ENCODE measurements around the gene MYOM1.

MYOM1 gene

GRCh38 chr18:3257627-3258120, 37.9 kb upstream of the MYOM1 start:
- no peak overlapping the region for H4K5ac ChIP-seq (ENCODE audit: low read length)
- H2AK5ac ChIP-seq (ENCODE audit: low read length), result no peak overlapping the region
- H4K8ac ChIP-seq (ENCODE audit: low read depth, low read length), result no peak overlapping the region
- no peak overlapping the region for H3K23ac ChIP-seq (ENCODE audit: low read length)
- no peak overlapping the region for H3K18ac ChIP-seq (ENCODE audit: low read length)
- DNase-seq, result no peak
- H3K79me2 ChIP-seq (ENCODE audit: control insufficient read depth, insufficient read depth, low read length), result peaks cover 8% of the 10 kb centered on the region
- H2BK5ac ChIP-seq (ENCODE audit: low read length), result no peak overlapping the region
- no peak overlapping the region for H2BK120ac ChIP-seq (ENCODE audit: low read depth, low read length)
- peaks cover 3% of the 10 kb centered on the region for H3K4me1 ChIP-seq (ENCODE audit: control insufficient read depth, low read depth, low read length)
- peaks cover 3% of the 10 kb centered on the region for H3K36me3 ChIP-seq (ENCODE audit: control insufficient read depth, insufficient read depth, low read length)
- no peak overlapping the region for H3K4ac ChIP-seq (ENCODE audit: low read depth, low read length)
- H3K4me3 ChIP-seq (ENCODE audit: low read length), result no peak overlapping the region
- H3K4me2 ChIP-seq (ENCODE audit: low read length), result no peak overlapping the region
- H3K9ac ChIP-seq (ENCODE audit: low read length), result no peak overlapping the region
- no peak overlapping the region for H3K56ac ChIP-seq (ENCODE audit: low read length)
- no peak overlapping the region for H3K27ac ChIP-seq (ENCODE audit: low read depth, low read length)
- H3K79me1 ChIP-seq (ENCODE audit: low read length), result peaks cover under 1% of the 10 kb centered on the region
- H2BK15ac ChIP-seq (replicated peaks; ENCODE audit: low read depth), result no peak overlapping the region
- WGBS (ENCODE audit: extremely low coverage, insufficient coverage, low lambda C conversion rate), result no CpG with 5 or more reads among the region's 2 CpGs
- H3K27me3 ChIP-seq (ENCODE audit: insufficient read depth, low read length, poor library complexity), result no peaks in the 10 kb centered on the region

- Histone ChIP-seq H4K8ac (ENCODE audit: low read depth, low read length) (no peak overlapping the region), H2BK15ac (replicated peaks; ENCODE audit: low read depth) (no peak overlapping the region), H2BK5ac (ENCODE audit: low read length) (no peak overlapping the region), H4K5ac (ENCODE audit: low read length) (no peak overlapping the region), H3K4me2 (ENCODE audit: low read length) (no peak overlapping the region), H3K4ac (ENCODE audit: low read depth, low read length) (no peak overlapping the region), H3K79me2 (ENCODE audit: control insufficient read depth, insufficient read depth, low read length) (peaks cover 6% of the 10 kb centered on the region), H2BK120ac (ENCODE audit: low read depth, low read length) (no peak overlapping the region), H3K9ac (ENCODE audit: low read length) (no peak overlapping the region), H2AK5ac (ENCODE audit: low read length) (no peak overlapping the region), H3K27ac (ENCODE audit: low read depth, low read length) (peak overlapping the region; percentile 49), H3K4me1 (ENCODE audit: control insufficient read depth, low read depth, low read length) (peaks cover 3% of the 10 kb centered on the region), H3K4me3 (ENCODE audit: low read length) (no peak overlapping the region), H3K27me3 (ENCODE audit: insufficient read depth, low read length, poor library complexity) (no peaks in the 10 kb centered on the region), H3K56ac (ENCODE audit: low read length) (no peak overlapping the region), H3K79me1 (ENCODE audit: low read length) (peaks cover 1% of the 10 kb centered on the region), H3K23ac (ENCODE audit: low read length) (no peak overlapping the region), H3K36me3 (ENCODE audit: control insufficient read depth, insufficient read depth, low read length) (peaks cover 3% of the 10 kb centered on the region), H3K18ac (ENCODE audit: low read length) (no peak overlapping the region)
- no CpG with 5 or more reads among the region's 5 CpGs for WGBS (ENCODE audit: extremely low coverage, insufficient coverage, low lambda C conversion rate)
- peak; percentile 42 for DNase-seq
Measured at GRCh38 chr18:3256693-3257626, 37.2 kb upstream of the MYOM1 start.

GRCh38 chr18:3255611-3256165, 35.9 kb upstream of the MYOM1 start:
- H3K4me2 ChIP-seq (ENCODE audit: low read length), result no peak overlapping the region
- H3K9ac ChIP-seq (ENCODE audit: low read length), result no peak overlapping the region
- no peak overlapping the region for H2BK5ac ChIP-seq (ENCODE audit: low read length)
- H3K4ac ChIP-seq (ENCODE audit: low read depth, low read length), result no peak overlapping the region
- H3K18ac ChIP-seq (ENCODE audit: low read length), result no peak overlapping the region
- no peak overlapping the region for H2BK15ac ChIP-seq (replicated peaks; ENCODE audit: low read depth)
- H3K4me1 ChIP-seq (ENCODE audit: control insufficient read depth, low read depth, low read length), result peaks cover under 1% of the 10 kb centered on the region
- no peak overlapping the region for H4K5ac ChIP-seq (ENCODE audit: low read length)
- H3K79me1 ChIP-seq (ENCODE audit: low read length), result peaks cover 3% of the 10 kb centered on the region
- H2AK5ac ChIP-seq (ENCODE audit: low read length), result no peak overlapping the region
- H3K27me3 ChIP-seq (ENCODE audit: insufficient read depth, low read length, poor library complexity), result no peaks in the 10 kb centered on the region
- no peak overlapping the region for H3K56ac ChIP-seq (ENCODE audit: low read length)
- no peak overlapping the region for H4K8ac ChIP-seq (ENCODE audit: low read depth, low read length)
- no peak overlapping the region for H3K23ac ChIP-seq (ENCODE audit: low read length)
- no peak overlapping the region for H3K27ac ChIP-seq (ENCODE audit: low read depth, low read length)
- H3K4me3 ChIP-seq (ENCODE audit: low read length), result no peak overlapping the region
- H2BK120ac ChIP-seq (ENCODE audit: low read depth, low read length), result no peak overlapping the region
- WGBS (ENCODE audit: extremely low coverage, insufficient coverage, low lambda C conversion rate), result no CpG with 5 or more reads among the region's 5 CpGs
- peaks cover 12% of the 10 kb centered on the region for H3K79me2 ChIP-seq (ENCODE audit: control insufficient read depth, insufficient read depth, low read length)
- DNase-seq, result no peak
- peaks cover 3% of the 10 kb centered on the region for H3K36me3 ChIP-seq (ENCODE audit: control insufficient read depth, insufficient read depth, low read length)

- H3K4me2 ChIP-seq (ENCODE audit: low read length), result no peak overlapping the region
- H3K18ac ChIP-seq (ENCODE audit: low read length), result no peak overlapping the region
- no peak overlapping the region for H4K8ac ChIP-seq (ENCODE audit: low read depth, low read length)
- no peaks in the 10 kb centered on the region for H3K27me3 ChIP-seq (ENCODE audit: insufficient read depth, low read length, poor library complexity)
- no peak overlapping the region for H3K23ac ChIP-seq (ENCODE audit: low read length)
- H3K27ac ChIP-seq (ENCODE audit: low read depth, low read length), result no peak overlapping the region
- H3K79me2 ChIP-seq (ENCODE audit: control insufficient read depth, insufficient read depth, low read length), result peaks cover 21% of the 10 kb centered on the region
- peaks cover 3% of the 10 kb centered on the region for H3K36me3 ChIP-seq (ENCODE audit: control insufficient read depth, insufficient read depth, low read length)
- no peaks in the 10 kb centered on the region for H3K4me1 ChIP-seq (ENCODE audit: control insufficient read depth, low read depth, low read length)
- no peak overlapping the region for H3K9ac ChIP-seq (ENCODE audit: low read length)
- peaks cover 3% of the 10 kb centered on the region for H3K79me1 ChIP-seq (ENCODE audit: low read length)
- H2AK5ac ChIP-seq (ENCODE audit: low read length), result no peak overlapping the region
- WGBS (ENCODE audit: extremely low coverage, insufficient coverage, low lambda C conversion rate), result no CpG with 5 or more reads among the region's 4 CpGs
- no peak for DNase-seq
- no peak overlapping the region for H3K4ac ChIP-seq (ENCODE audit: low read depth, low read length)
- no peak overlapping the region for H3K4me3 ChIP-seq (ENCODE audit: low read length)
- no peak overlapping the region for H2BK15ac ChIP-seq (replicated peaks; ENCODE audit: low read depth)
- no peak overlapping the region for H4K5ac ChIP-seq (ENCODE audit: low read length)
- H2BK120ac ChIP-seq (ENCODE audit: low read depth, low read length), result no peak overlapping the region
- H2BK5ac ChIP-seq (ENCODE audit: low read length), result no peak overlapping the region
- no peak overlapping the region for H3K56ac ChIP-seq (ENCODE audit: low read length)
Measured at GRCh38 chr18:3254725-3255124, 35.0 kb upstream of the MYOM1 start.

GRCh38 chr18:3252843-3253242, 33.1 kb upstream of the MYOM1 start:
- Histone ChIP-seq H4K8ac (ENCODE audit: low read depth, low read length) (no peak overlapping the region), H3K56ac (ENCODE audit: low read length) (no peak overlapping the region), H2BK5ac (ENCODE audit: low read length) (no peak overlapping the region), H3K9ac (ENCODE audit: low read length) (no peak overlapping the region), H3K4me3 (ENCODE audit: low read length) (no peak overlapping the region), H3K4me1 (ENCODE audit: control insufficient read depth, low read depth, low read length) (peaks cover 2% of the 10 kb centered on the region), H3K27ac (ENCODE audit: low read depth, low read length) (no peak overlapping the region), H4K5ac (ENCODE audit: low read length) (no peak overlapping the region), H3K23ac (ENCODE audit: low read length) (no peak overlapping the region), H3K79me2 (ENCODE audit: control insufficient read depth, insufficient read depth, low read length) (peaks cover 39% of the 10 kb centered on the region), H2AK5ac (ENCODE audit: low read length) (no peak overlapping the region), H2BK120ac (ENCODE audit: low read depth, low read length) (no peak overlapping the region), H3K79me1 (ENCODE audit: low read length) (peaks cover 3% of the 10 kb centered on the region), H3K4ac (ENCODE audit: low read depth, low read length) (no peak overlapping the region), H3K36me3 (ENCODE audit: control insufficient read depth, insufficient read depth, low read length) (peaks cover 3% of the 10 kb centered on the region), H3K4me2 (ENCODE audit: low read length) (no peak overlapping the region), H3K18ac (ENCODE audit: low read length) (no peak overlapping the region), H2BK15ac (replicated peaks; ENCODE audit: low read depth) (no peak overlapping the region), H3K27me3 (ENCODE audit: insufficient read depth, low read length, poor library complexity) (no peaks in the 10 kb centered on the region)
- no peak for DNase-seq
- no CpG with 5 or more reads among the region's 1 CpG for WGBS (ENCODE audit: extremely low coverage, insufficient coverage, low lambda C conversion rate)

Measured in mesendoderm (in vitro differentiated cells).